Measurements from ENCODE around the gene MCC.

- TF ChIP-seq FOXM1 (IDR thresholded peaks at IDR 0.05; ENCODE audit: borderline replicate concordance) = no peak
- TF ChIP-seq PKNOX1 (IDR thresholded peaks at IDR 0.05) = no peak
- no peak for TF ChIP-seq CTBP1 (IDR thresholded peaks at IDR 0.05; ENCODE audit: borderline replicate concordance)
- no peak for TF ChIP-seq SUZ12 (IDR thresholded peaks at IDR 0.05)
- TF ChIP-seq BHLHE40 (IDR thresholded peaks at IDR 0.05; ENCODE audit: borderline replicate concordance) = no peak
- no peak for TF ChIP-seq LEF1 (IDR thresholded peaks at IDR 0.05; ENCODE audit: borderline replicate concordance)
- no peak for TF ChIP-seq TARDBP (IDR thresholded peaks at IDR 0.05)
- no peak for TF ChIP-seq FOXK2 (IDR thresholded peaks at IDR 0.05)
- no peak for TF ChIP-seq HDGF (IDR thresholded peaks at IDR 0.05; ENCODE audit: borderline replicate concordance)
- TF ChIP-seq FOXA1 (IDR thresholded peaks at IDR 0.05) = no peak
These were observed 151.3 kb downstream of the MCC start for GRCh38 chr5:113336975-113337374.
